Measurements from ENCODE around the gene TENT5C.

Gene TENT5C

DNA sequence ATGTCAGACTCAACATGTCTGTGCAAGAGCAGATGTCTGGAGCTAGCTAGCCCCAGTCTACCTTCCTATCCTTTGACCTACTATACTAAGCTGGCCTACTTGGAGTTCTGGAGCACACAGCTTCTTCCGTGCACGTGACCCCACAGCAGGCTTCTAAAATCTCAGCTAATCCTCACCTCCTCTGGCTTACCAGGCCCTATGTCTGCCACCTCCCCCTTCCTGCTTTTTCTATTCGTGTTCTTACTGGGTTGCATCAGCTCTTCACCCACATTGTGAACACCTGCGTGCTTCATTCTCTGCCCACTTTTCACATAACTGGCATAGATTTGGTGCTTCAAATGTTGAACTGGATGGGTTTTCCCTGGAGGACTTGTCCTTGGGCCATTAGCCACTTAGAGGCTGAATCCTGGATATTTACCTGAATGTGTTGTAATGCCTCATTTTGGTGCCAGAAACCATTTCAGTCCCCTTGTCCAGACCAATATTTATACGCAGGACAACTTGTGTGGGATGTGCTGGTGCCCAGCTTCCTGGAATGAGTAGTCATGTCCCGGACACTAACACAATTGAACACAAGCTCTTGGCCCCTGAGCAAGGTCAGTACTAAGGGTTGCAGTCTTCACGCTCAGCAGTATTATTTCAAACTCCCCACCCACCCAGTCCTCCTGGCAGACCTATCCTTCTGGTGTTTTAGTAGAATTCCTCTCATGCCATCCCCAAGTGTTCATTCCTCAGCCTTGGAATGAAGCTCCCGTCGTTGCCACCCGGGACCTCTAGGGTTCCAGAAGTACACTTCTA is 24.0 kb downstream of the TENT5C start:
- Histone ChIP-seq H3K4me3 (ENCODE audit: low read length, poor library complexity, severe bottlenecking) (no peak overlapping the region), H3K79me2 (ENCODE audit: insufficient read depth, low read length) (peaks cover 24% of the 10 kb centered on the region), H3F3A (ENCODE audit: low read depth) (no peaks in the 10 kb centered on the region), H3K4me1 (ENCODE audit: insufficient read depth, low read length, poor library complexity, severe bottlenecking) (peaks cover 16% of the 10 kb centered on the region), H3K4me2 (ENCODE audit: low read depth, low read length, poor library complexity, severe bottlenecking) (no peak overlapping the region), H3K9ac (ENCODE audit: low read depth, low read length, poor library complexity, severe bottlenecking) (no peak overlapping the region), H2AFZ (ENCODE audit: low read length) (no peak overlapping the region), H3K27me3 (ENCODE audit: insufficient read depth, low read length, poor library complexity, severe bottlenecking) (no peaks in the 10 kb centered on the region), H3K9me3 (ENCODE audit: insufficient read depth, low read depth, low read length) (no peaks in the 10 kb centered on the region), H3K9me2 (replicated peaks; ENCODE audit: low read depth, low read length) (no peaks in the 10 kb centered on the region), H3K36me3 (ENCODE audit: insufficient read depth, low read length) (peaks cover 28% of the 10 kb centered on the region; the same call in 1 of the 2 replicates), H4K20me1 (ENCODE audit: insufficient read depth, low read length, poor library complexity, severe bottlenecking) (peaks cover 28% of the 10 kb centered on the region)
- TF ChIP-seq, protein P1, sequence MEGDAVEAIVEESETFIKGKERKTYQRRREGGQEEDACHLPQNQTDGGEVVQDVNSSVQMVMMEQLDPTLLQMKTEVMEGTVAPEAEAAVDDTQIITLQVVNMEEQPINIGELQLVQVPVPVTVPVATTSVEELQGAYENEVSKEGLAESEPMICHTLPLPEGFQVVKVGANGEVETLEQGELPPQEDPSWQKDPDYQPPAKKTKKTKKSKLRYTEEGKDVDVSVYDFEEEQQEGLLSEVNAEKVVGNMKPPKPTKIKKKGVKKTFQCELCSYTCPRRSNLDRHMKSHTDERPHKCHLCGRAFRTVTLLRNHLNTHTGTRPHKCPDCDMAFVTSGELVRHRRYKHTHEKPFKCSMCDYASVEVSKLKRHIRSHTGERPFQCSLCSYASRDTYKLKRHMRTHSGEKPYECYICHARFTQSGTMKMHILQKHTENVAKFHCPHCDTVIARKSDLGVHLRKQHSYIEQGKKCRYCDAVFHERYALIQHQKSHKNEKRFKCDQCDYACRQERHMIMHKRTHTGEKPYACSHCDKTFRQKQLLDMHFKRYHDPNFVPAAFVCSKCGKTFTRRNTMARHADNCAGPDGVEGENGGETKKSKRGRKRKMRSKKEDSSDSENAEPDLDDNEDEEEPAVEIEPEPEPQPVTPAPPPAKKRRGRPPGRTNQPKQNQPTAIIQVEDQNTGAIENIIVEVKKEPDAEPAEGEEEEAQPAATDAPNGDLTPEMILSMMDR (conservative IDR thresholded peaks at IDR 0.05; ENCODE audit: low read length): no peak
- TF ChIP-seq EZH2phosphoT487 (IDR thresholded peaks at IDR 0.05; ENCODE audit: borderline replicate concordance): no peak

DNA sequence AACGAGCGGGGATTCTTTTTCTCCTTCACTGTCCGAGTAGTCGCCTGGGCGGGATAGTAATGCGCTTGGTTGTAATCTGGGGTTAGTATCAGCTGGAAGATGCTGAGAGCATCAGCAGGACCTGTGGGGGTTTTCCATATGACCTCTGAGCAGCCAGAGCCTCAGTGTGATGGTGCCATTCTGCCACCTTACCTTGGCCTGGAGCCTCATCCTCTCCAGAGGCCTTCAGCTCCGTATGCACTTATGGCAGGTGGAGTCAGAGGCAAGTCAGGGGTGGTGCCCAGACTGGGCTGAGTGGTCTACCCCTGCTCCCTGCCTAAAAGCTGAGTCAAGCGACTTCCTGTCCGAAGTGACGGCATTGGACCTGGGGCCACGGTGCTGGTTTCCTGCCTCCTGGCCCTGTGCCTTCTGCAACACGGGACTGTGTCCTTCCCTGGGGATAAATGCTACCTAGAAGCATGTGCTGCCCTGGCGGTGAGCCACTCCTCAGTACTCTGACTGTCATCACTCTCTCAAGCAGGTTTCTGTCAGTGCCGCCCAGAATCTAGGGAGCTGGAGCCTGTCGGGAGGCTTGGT is 24.7 kb downstream of the TENT5C start:
- H3K4me1 ChIP-seq (ENCODE audit: insufficient read depth, low read length, poor library complexity, severe bottlenecking): peaks cover 16% of the 10 kb centered on the region
- H2AFZ ChIP-seq (ENCODE audit: low read length): no peak overlapping the region
- TF ChIP-seq, protein P1 (conservative IDR thresholded peaks at IDR 0.05; ENCODE audit: low read length): no peak
- TF ChIP-seq EZH2phosphoT487 (IDR thresholded peaks at IDR 0.05; ENCODE audit: borderline replicate concordance): no peak
- peaks cover 17% of the 10 kb centered on the region; the same call in 1 of the 2 replicates for H3K79me2 ChIP-seq (ENCODE audit: insufficient read depth, low read length)
- peaks cover 21% of the 10 kb centered on the region for H4K20me1 ChIP-seq (ENCODE audit: insufficient read depth, low read length, poor library complexity, severe bottlenecking)
- H3K9ac ChIP-seq (ENCODE audit: low read depth, low read length, poor library complexity, severe bottlenecking): no peak overlapping the region
- no peaks in the 10 kb centered on the region for H3K9me3 ChIP-seq (ENCODE audit: insufficient read depth, low read depth, low read length)
- no peak overlapping the region for H3K4me3 ChIP-seq (ENCODE audit: low read length, poor library complexity, severe bottlenecking)
- H3F3A ChIP-seq (ENCODE audit: low read depth): no peaks in the 10 kb centered on the region
- peaks cover 21% of the 10 kb centered on the region; the same call in 1 of the 2 replicates for H3K36me3 ChIP-seq (ENCODE audit: insufficient read depth, low read length)
- H3K4me2 ChIP-seq (ENCODE audit: low read depth, low read length, poor library complexity, severe bottlenecking): no peak overlapping the region
- no peaks in the 10 kb centered on the region for H3K9me2 ChIP-seq (replicated peaks; ENCODE audit: low read depth, low read length)
- H3K27me3 ChIP-seq (ENCODE audit: insufficient read depth, low read length, poor library complexity, severe bottlenecking): no peaks in the 10 kb centered on the region

DNA sequence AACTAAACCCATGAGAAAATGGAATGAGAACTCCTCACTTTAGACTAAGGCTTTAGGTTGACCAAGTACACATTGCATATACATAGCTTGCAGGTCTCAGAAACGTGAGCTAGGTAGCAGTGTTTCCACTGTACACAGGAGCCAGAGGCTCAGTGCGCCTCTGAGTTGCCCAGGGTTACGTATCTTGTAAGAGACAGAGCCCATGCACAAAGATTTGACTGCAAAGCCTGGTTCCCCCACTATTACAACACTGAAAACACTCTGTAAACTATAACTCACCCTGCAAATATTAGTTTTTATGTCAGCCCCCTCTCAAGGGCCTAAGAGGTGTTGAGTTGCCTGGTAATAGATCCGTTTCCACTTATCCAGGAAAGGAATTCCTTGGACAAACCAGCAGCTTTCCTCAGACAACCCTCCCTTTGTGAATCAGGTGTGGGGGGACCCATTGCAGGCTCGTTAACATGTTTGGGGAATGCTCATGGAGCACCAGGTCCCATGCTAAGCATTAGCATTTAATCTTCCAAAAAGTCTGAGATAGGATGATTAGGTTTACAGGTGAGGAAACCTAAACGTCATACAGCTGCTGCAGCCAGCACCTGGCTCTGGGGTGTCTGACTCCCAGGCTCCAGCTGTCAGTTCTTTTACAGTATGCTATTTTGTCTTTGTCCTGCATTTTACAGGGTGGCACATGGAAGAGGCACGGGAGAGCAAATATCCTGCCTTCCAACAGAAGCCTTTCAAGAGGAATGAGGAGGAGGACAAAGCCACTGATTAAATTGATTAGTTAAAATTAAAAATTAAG is 25.7 kb downstream of the TENT5C start:
- Histone ChIP-seq H3K79me2 (ENCODE audit: insufficient read depth, low read length) (peaks cover 7% of the 10 kb centered on the region; the same call in 1 of the 2 replicates), H2AFZ (ENCODE audit: low read length) (no peak overlapping the region)
- no peak for TF ChIP-seq EZH2phosphoT487 (IDR thresholded peaks at IDR 0.05; ENCODE audit: borderline replicate concordance)
- TF ChIP-seq, protein P1 (conservative IDR thresholded peaks at IDR 0.05; ENCODE audit: low read length): no peak

More for the DNA sequence above, 25.7 kb downstream of the TENT5C start:
- no peaks in the 10 kb centered on the region for H3K9me3 ChIP-seq (ENCODE audit: insufficient read depth, low read depth, low read length)
- peaks cover 13% of the 10 kb centered on the region for H4K20me1 ChIP-seq (ENCODE audit: insufficient read depth, low read length, poor library complexity, severe bottlenecking)
- H3K9ac ChIP-seq (ENCODE audit: low read depth, low read length, poor library complexity, severe bottlenecking): no peak overlapping the region
- H3K4me2 ChIP-seq (ENCODE audit: low read depth, low read length, poor library complexity, severe bottlenecking): no peak overlapping the region
- no peaks in the 10 kb centered on the region for H3K27me3 ChIP-seq (ENCODE audit: insufficient read depth, low read length, poor library complexity, severe bottlenecking)
- H3K4me1 ChIP-seq (ENCODE audit: insufficient read depth, low read length, poor library complexity, severe bottlenecking): peaks cover 23% of the 10 kb centered on the region
- peaks cover 11% of the 10 kb centered on the region; the same call in 1 of the 2 replicates for H3K36me3 ChIP-seq (ENCODE audit: insufficient read depth, low read length)
- no peaks in the 10 kb centered on the region for H3K9me2 ChIP-seq (replicated peaks; ENCODE audit: low read depth, low read length)
- H3F3A ChIP-seq (ENCODE audit: low read depth): no peaks in the 10 kb centered on the region
- no peak overlapping the region for H3K4me3 ChIP-seq (ENCODE audit: low read length, poor library complexity, severe bottlenecking)
